Right kidney (tissue), 1 donor: Measurements from ENCODE around the gene TBCA.
"Not testable (repeated sequence)": the region's sequence is repeated elsewhere in the genome, so short reads cannot be mapped to it uniquely, and the experiment has no call there.

Experiments
- DNase-seq: peaks from one replicate; pipeline ENCODE4 v3.0.0-alpha.2; 2016

Gene TBCA

DNA sequence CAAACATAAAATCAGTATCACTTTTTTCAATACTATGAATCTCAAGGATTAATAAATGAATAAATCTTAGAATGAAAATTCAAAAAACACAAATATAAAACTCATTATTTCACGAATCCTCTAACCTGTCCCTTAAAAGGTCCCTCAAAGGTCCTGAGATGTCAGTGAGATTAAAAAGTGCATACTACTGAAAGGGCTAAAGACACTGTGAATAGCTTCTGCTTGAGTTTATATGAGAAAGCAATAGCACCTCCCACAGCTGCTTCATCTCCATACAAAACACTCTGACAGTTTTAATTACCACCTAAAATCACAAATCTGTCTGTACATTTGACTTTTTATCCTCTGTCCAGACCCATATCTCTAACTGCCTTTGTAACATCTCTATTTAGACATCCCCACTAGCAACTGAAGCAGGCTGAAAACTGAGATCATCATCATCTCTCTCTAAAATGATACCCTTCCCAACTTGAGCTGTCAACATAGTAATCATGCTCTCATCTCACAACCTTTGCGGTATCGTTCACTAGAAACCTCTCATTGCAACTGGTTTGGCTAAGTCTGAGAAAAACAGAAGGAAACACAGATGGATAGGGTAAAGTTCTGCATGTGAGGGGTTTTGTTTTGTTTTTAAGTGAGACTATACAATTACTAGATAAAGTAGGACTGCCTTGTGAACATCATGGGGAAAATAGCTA is 56.3 kb downstream of the TBCA start:
- DNase-seq: no peak

DNA sequence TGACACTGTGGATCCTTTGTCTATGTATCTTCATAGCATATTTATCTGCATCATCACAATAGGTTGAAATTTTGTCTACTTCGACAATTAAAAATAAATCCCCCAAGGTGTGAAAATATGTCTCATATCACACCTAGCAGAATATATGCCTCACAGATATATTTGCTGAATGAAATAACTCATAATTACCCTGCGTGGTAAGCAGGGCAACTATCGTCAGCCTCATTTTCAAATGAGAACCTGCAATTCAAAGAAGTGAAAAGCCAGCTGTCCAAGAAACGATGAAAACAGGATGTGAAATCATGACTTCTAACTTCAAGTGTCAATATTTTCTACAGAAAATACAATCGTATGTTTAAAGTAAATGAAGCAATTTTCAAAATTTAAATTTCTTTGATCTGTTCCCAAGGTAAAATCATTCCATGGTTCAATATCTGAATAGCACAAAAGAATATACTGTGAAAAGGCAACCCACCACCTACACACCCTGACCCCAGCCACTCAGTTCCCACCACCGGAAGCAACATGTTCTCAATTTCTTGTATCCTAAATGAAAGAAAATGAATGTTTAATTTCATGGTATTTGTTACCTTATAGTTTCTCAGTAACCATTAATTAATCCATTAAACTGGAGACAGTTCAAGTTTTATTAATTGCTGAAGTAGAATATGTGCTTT is 57.1 kb downstream of the TBCA start:
- DNase-seq: no peak

DNA sequence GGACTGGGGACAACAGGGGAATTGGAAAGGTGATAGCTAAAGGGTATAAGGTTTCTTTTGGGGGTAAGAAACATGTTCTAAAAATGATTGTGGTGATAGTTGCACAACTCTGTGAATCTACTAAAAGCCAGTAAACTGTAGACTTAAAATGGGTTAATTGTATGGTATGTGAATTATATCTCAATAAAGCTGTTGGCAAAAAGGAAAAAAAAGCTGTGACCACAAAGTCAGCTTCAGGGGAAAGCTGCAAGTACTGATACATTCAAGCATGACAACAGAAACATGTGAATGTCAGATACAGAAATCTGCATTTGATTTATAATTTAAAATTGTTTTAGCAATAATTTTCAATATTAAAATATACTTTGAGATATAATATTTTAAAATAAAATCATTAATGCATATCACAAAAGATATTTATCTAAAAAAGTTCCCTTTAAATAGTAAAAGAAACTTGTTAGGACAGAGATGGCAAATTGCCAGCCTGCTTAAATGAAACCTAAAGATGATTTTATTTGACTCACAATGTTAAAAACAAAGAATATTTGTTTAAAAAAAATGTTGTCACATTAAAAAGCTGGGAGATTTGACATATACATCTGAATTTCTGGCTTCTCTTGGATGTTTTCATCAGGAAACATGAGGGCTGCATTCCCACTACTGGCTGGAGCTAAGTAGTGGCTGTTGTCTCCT is 66.0 kb downstream of the TBCA start:
- no peak for DNase-seq

GRCh38 chr5:77709340-77709739 is 66.8 kb downstream of the TBCA start:
- no peak for DNase-seq

- DNase-seq: no peak
Measured at GRCh38 chr5:77707791-77708190, 68.3 kb downstream of the TBCA start.

DNA sequence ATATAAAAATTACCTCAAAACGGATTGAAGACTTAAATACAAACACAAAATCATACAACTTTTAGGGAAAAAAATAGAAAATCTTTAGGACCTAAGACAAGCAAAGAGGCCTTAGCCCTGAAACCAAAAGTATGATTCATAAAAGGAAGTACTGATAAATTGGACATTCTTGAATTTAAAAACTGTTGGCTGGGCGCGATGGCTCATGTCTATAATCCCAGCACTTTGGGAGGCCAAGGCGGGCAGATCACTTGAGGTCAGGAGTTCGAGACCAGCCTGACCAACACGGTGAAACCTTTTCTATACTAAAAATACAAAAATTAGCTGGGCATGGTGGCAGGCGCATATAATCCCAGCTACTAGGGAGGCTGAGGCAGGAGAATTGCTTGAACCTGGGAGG is 76.6 kb downstream of the TBCA start:
- not testable (repeated sequence) for DNase-seq

GRCh38 chr5:77698920-77699319 is 77.2 kb downstream of the TBCA start:
- no peak for DNase-seq

- DNase-seq: no peak
Measured at GRCh38 chr5:77697692-77698091, 78.4 kb downstream of the TBCA start.

GRCh38 chr5:77696120-77696519 is 80.0 kb downstream of the TBCA start:
- no peak for DNase-seq

DNA sequence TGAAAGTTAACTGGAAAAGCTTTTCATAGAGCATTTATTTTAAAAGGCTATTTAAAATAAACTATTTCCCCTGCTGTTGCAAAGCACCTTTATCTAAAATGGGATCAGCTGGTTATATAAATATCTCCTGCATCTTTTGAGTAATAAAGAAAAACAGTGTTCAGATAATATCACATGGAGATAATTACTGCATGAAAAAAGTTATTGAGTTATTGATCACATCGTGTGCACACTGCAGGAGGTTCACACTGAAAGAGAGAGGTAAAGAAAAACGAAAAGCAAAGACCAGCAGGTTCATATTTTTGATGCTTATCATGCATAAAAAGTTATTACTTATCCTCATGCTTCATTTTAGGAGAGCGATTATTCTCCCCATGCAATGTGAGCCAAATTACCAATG is 82.2 kb downstream of the TBCA start:
- DNase-seq: no peak

GRCh38 chr5:77683171-77683732 is 92.9 kb downstream of the TBCA start:
- no peak for DNase-seq

- DNase-seq: no peak
Measured at GRCh38 chr5:77670526-77670925, 105.6 kb downstream of the TBCA start.

DNA sequence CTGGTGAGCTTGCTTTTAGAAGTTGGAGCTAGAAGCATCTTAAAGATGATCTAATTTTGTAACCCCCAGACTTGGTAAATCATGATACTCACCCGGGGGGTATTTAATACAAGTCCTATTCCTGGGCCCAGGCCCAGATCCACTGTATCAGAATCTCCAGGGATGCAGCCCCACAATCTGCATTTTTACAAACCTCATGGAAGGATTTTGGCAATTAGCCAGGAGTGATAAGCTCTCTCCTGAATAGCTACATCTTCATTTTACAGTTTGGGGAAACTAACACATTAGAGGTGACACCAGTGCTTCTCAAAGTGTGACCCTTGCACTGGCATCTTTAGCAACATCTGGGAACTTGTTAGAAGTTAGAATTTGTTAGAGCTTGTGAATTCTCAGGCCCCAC is 106.5 kb downstream of the TBCA start:
- DNase-seq: no peak

GRCh38 chr5:77663090-77663863 is 112.9 kb downstream of the TBCA start:
- DNase-seq: no peak

- no peak for DNase-seq
Measured at GRCh38 chr5:77662635-77663034, 113.5 kb downstream of the TBCA start.

- no peak for DNase-seq
Measured at GRCh38 chr5:77658662-77659061, 117.5 kb downstream of the TBCA start.

DNA sequence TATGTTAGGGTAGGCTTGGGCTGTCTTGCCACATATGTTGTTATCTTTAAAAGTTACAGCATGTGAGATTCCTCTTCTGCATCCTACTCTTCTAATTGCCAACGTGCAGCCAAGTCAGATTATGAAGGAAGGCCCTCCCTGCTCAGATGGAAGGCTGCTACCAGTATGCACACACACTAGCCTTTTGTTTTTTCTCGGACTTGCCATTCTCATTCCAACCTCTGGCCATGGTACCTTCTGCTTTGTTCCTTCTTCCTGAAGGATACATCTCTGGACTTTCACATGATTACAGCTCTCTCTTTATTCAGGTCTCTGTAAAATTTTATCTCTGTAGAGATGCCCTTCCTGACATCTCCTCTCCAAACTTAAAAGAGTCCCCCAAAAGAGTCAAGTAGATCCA is 124.8 kb downstream of the TBCA start:
- no peak for DNase-seq

DNA sequence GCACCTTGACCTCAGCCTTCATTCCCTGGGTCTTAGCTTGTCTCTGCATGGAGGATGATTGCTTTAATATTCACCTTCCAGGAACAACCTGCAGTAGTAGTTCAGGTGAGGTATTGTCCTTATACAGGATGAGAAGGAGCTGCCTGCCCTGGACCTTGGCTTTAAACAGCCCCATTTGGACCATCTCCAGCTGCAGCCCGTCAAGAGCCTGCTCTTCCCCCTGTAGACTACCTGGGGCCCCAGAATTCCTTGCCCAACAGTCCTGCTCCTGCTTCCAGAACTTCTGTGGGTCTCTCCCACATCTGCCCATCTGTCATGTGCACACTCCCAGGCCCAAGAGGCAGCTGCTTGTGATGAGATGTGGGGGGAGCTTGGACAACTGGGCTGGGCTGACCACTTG is 125.5 kb downstream of the TBCA start:
- DNase-seq: no peak

DNA sequence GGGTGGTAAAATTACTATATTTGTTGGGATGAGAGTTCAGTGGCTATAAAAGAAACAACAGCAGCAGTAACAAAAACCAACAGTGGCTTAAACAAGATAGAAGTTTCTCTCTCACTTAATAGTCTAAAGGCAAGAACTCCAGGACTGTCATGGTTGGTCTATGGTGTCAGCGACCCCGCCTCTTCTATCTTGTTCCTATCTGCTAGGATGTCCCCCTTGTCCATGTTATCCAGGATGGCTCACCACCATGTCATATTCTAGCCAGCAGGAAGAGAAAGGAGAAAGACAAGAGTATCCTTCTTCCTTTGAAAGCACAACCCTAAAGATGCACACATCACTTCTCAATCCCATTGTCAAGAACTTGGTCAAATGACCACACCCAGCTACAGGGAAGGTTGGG is 126.4 kb downstream of the TBCA start:
- no peak for DNase-seq

DNA sequence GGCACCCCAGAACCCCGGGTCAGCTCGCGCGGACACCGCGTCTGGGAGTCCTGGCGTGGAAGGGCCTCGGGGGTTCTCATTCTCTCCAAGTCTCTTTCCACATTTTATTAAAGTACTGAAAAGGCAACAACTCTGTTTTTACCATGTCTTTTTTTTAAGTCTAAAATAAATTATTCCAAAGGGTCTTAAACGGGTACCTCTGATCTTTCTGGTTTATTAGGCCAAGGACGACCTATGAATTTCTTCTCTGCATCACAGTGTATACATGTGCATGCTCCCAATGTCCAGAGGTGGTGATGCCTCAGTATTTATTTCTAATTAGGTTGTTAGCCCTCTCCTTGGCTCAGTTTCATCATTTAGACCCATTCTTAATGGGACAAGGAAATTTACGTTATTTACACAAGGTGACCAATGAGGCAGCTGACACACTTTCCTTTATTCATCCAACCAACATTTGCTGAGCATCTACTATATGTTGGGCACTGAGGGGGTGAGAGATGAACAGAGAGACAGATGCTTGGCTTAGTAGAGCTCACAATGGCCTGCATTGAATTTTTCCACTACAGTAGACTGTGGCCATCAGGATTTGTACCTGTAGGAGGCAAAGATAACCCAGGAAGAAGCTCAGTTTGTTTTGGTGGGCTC is 130.0 kb downstream of the TBCA start:
- DNase-seq: no peak

GRCh38 chr5:77645158-77645994 is 130.8 kb downstream of the TBCA start:
- peak; percentile 66 for DNase-seq
